OCI-LY7 (cell line): ENCODE results near the gene SMIM22. TPM values are rescaled to one million over a fixed set of nuclear protein-coding genes. Genes with fewer than 3 reads are reported as not detected.

ENCODE experiments used
- BruUV-seq: library from RNA; stranded (reverse); fragments of 400-500 nt; replicated peaks from 2 replicates; lab custom pipeline; 2021; lab: Mats Ljungman, UMichigan
- CTCF ChIA-PET: fragments of 300-600 bp; sonication (Branson Sonifier 250); formaldehyde crosslinking; loops from one replicate; lab custom pipeline; 2022; ENCODE audit warnings: antibody characterized with exemption; ENCODE audit not compliant: unreplicated experiment; lab: Charles Lee
- POLR2A ChIA-PET: fragments of 300-600 bp; sonication (Branson Sonifier 250); formaldehyde crosslinking; loops from one replicate; lab custom pipeline; 2022; ENCODE audit warnings: antibody characterized with exemption; lab: Charles Lee
- DNase-seq: peaks from one replicate; pipeline ENCODE4 v3.0.0-alpha.2; 2015; ENCODE audit warnings: low spot score
- H2AFZ ChIP-seq: fragments of 200-600 bp; sonication (generic), shearing (Covaris generic); 2 replicates; pipeline ENCODE4 v1.6.1; 2014; ENCODE audit warnings: mild to moderate bottlenecking, antibody characterized with exemption, low read length, moderate library complexity
- H3K27ac ChIP-seq: fragments of 200-600 bp; sonication (generic); 2 replicates; pipeline ENCODE4 v1.5.1; 2014; ENCODE audit warnings: mixed run types, low read depth, mild to moderate bottlenecking, moderate library complexity, low read length, inconsistent platforms; ENCODE audit not compliant: poor library complexity, severe bottlenecking
- H3K36me3 ChIP-seq: fragments of 200-600 bp; sonication (generic); 2 replicates; pipeline ENCODE4 v1.6.1; 2014; ENCODE audit warnings: mild to moderate bottlenecking, antibody characterized with exemption, low read length, moderate library complexity, mixed read lengths; ENCODE audit not compliant: insufficient read depth
- H3K4me1 ChIP-seq: fragments of 200-600 bp; sonication (generic); 2 replicates; pipeline ENCODE4 v1.5.1; 2014; ENCODE audit warnings: mild to moderate bottlenecking, low read length; ENCODE audit not compliant: insufficient read depth, poor library complexity, severe bottlenecking
- H3K4me2 ChIP-seq: fragments of 200-600 bp; sonication (generic); 2 replicates; pipeline ENCODE4 v1.6.1; 2014; ENCODE audit warnings: mild to moderate bottlenecking, low read length
- H3K4me3 ChIP-seq: fragments of 200-600 bp; sonication (generic); 2 replicates; pipeline ENCODE4 v1.5.1; 2014; ENCODE audit warnings: mild to moderate bottlenecking, low read depth, low read length; ENCODE audit not compliant: poor library complexity, severe bottlenecking
- H3K79me2 ChIP-seq: fragments of 200-600 bp; sonication (generic); 2 replicates; pipeline ENCODE4 v1.6.1; 2016; ENCODE audit warnings: low read depth, mild to moderate bottlenecking, low read length, moderate library complexity, mixed read lengths; ENCODE audit not compliant: insufficient read depth
- H3K9me2 ChIP-seq: fragments of 200-600 bp; sonication (generic); 2 replicates; pipeline ENCODE4 v1.6.1; 2016; ENCODE audit warnings: mild to moderate bottlenecking, low read length, mixed read lengths; ENCODE audit not compliant: insufficient read depth
- H3K9me3 ChIP-seq: fragments of 200-600 bp; sonication (generic); 2 replicates; pipeline ENCODE4 v1.6.1; 2014; ENCODE audit warnings: mild to moderate bottlenecking, mixed run types, low read length, mixed read lengths
- H4K20me1 ChIP-seq: fragments of 200-600 bp; sonication (generic); 2 replicates; pipeline ENCODE4 v1.6.1; 2014; ENCODE audit warnings: mild to moderate bottlenecking, antibody characterized with exemption, low read length, moderate library complexity, mixed read lengths; ENCODE audit not compliant: insufficient read depth
- CTCF ChIP-seq: fragments of 200-600 bp; sonication (generic); conservative IDR thresholded peaks from 2 replicates; pipeline ENCODE4 v1.5.1; 2014; ENCODE audit warnings: mild to moderate bottlenecking, antibody characterized with exemption, low read length, moderate library complexity, mixed read lengths
- EZH2phosphoT487 ChIP-seq: fragments of 200-600 bp; sonication (generic); IDR thresholded peaks from 2 replicates; pipeline ENCODE4 v1.6.1; 2018; ENCODE audit warnings: low read depth, borderline replicate concordance, mild to moderate bottlenecking, mixed run types, antibody characterized with exemption, low read length, moderate library complexity, mixed read lengths
- intact Hi-C: fragments of 100-400 bp; cut with micrococcal nuclease; formaldehyde crosslinking; loops from one replicate; pipeline ENCODE4 v1.10.0; 2022; ENCODE audit not compliant: unreplicated experiment
- total RNA-seq, 2 experiments: library from RNA; depleted of rRNA in 1 of 2; stranded (reverse); fragments of >200 nt in 1 of 2; shearing (Covaris generic) in 1 of 2; gene quantifications; 2 replicates each; pipeline ENCODE4 v1.2.3, GENCODE V29; 2014 to 2022

Gene SMIM22
- total RNA-seq, 2 experiments from 2014 or later = not detected

DNA sequence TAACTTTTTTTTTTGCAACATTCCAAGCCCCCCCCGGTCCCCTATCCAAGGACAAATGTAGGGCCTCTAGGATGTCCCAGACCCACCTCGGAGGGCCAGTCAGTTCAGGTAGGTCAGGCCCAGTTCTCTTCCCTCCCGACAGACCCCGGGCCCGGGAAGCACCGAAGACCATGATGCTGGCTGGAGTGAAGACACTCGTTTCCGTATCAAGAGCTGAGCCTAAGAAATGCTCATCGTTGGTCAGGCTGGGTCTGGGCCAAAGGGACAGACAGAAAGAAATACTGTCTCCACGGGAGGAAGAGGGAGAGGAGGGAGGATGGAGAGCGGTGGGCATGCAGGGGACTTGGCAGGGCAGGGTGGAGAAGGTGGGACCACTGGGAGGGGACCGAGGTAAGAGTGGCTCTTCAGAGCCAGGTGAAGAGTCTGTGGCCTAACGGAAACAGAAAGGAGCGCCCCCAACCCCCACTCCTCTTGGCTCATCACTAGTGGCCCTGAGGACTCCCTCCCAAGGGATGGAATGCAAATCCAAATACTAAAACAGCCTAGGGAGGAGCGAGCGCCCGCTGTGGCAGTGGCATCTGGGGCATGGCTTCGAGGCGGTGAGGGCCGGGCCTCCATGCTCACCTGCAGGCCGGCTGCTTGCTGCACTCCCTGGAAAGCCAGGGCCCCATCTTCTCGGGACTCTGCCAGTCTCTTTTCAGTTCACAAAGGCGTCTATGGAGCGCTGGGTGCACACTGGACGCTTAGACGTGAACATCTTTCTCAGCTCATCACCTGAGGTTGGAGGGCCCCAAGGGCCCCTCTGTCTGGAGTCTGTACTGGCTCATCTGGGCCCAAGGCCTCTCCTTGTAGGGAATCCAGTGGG is 9.0 kb downstream of the SMIM22 start:
- Histone ChIP-seq H3K79me2 (no peaks in the 10 kb centered on the region), H3K9me3 (no peaks in the 10 kb centered on the region), H4K20me1 (no peaks in the 10 kb centered on the region), H3K4me3 (no peak overlapping the region), H3K4me2 (no peak overlapping the region), H3K4me1 (peaks cover 26% of the 10 kb centered on the region), H2AFZ (no peak overlapping the region), H3K27ac (no peak overlapping the region), H3K9me2 (no peaks in the 10 kb centered on the region), H3K36me3 (peaks cover 40% of the 10 kb centered on the region)
- TF ChIP-seq CTCF (no peak), EZH2phosphoT487 (no peak)
- POLR2A ChIA-PET = no interaction called here
- BruUV-seq = no TSS peak
- CTCF ChIA-PET = interaction anchor here (1.2 kb wide), 1 partner anchor 69 kb away, joined by 3 read pairs; the partner anchor contains the start of gene DNAAF8
- intact Hi-C loops = loop anchor here (2.0 kb wide), 2 partner anchors 43 to 69 kb away; partner anchors contain the start of genes ANKS3, DNAAF8, GLYR1 and UBN1
- DNase-seq = no peak

DNA sequence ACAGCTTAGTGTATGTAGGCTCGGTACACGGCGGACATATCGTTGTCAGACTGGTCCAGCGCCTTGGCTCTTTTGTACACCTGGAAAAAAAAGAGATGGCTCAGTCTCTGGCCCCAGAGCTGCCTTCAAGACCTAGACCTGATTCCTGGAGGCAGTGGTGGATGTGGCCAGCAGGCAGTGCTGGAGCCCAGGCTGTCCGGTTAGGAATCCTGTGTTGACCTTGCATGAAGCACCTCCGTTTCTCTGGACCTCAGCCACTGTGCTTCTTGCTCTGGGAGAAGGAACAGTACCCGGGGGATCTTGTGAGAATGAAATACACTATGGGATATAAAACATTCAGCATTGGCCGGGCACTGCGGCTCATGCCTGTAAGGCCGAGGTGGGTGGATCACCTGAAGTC is 10.1 kb downstream of the SMIM22 start:
- no peak overlapping the region for H3K27ac ChIP-seq

More for the DNA sequence above, 10.1 kb downstream of the SMIM22 start:
- intact Hi-C loops = no loop called here
- Histone ChIP-seq H4K20me1 (no peaks in the 10 kb centered on the region), H3K4me1 (peaks cover 26% of the 10 kb centered on the region), H3K4me2 (no peak overlapping the region), H3K9me3 (no peaks in the 10 kb centered on the region), H2AFZ (no peak overlapping the region), H3K9me2 (no peaks in the 10 kb centered on the region), H3K4me3 (no peak overlapping the region), H3K36me3 (peaks cover 50% of the 10 kb centered on the region), H3K79me2 (no peaks in the 10 kb centered on the region)
- DNase-seq = no peak
- TF ChIP-seq CTCF = no peak
- ChIA-PET CTCF (no interaction called here), POLR2A (no interaction called here)
- no TSS peak for BruUV-seq
